ENCODE measurements around the gene CALCA. TPM values are rescaled to one million over a fixed set of nuclear protein-coding genes. Genes with fewer than 3 reads are reported as not detected.
A peak's percentile ranks its signal among the peaks of the same experiment; 100 is the strongest.

Gene CALCA, protein sequence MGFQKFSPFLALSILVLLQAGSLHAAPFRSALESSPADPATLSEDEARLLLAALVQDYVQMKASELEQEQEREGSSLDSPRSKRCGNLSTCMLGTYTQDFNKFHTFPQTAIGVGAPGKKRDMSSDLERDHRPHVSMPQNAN
- 1.9 and 2.6 TPM in 2 replicates for total RNA-seq (2014; rRNA removed; shearing (Covaris generic))
- polyA plus RNA-seq (2016; fragmentation: Nextera tagmentation; extraction: Ambion mirVana), result 2.0 and 2.5 TPM in 2 replicates
- long read RNA-seq, partial matches to known transcripts, result 0 of 1 reads
- long read RNA-seq, other reads (novel, unspliced or antisense), result 1 of 1 reads

DNA sequence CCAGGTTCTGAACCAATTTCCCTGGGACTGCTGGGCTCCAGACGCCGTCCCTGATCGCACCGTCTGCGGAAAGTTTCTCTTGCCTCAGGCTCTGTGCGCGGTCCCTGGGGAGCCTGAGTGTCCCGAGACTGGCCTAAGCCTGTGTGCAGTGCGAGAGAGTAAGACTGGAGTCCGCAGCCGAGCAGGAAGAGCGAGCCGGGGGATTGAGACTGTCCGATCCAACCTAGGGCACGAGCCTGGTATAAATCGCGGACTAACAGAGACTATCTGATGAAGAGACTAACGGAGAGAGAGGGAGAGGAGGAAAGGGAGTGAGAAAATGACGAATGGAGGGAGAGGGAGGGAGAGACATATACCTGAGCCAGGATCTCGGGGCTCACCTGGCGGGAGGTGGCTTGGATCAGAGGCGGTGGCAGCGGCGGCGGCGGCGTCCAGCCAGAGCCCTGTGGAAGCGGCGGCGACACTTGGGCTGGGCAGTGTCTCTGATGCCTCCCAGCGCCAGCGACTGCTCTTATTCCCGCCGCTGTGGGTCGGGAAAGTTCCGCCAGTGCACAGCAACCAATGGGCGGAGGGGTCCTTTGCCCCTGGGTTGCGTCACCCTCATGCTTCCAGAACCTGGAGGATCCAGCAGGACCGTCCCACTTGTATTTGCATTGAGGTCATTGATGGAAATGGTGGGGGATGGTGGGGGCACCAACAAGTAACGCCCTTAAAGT lies at the start of gene CALCA:
CALCA (minus strand) TSS at position 487 of the 716 bp plus-strand sequence. CDS start 1,159 bp downstream, outside the sequence.
- Histone ChIP-seq H3K4me1 (ENCODE audit: insufficient read depth) (peaks cover 27% of the 10 kb centered on the region), H3K4me2 (peak within 1 kb of the TSS; percentile 95), H3F3A (replicated peaks; ENCODE audit: low read depth) (no peaks in the 10 kb centered on the region), H3K27me3 (ENCODE audit: insufficient read depth) (peaks cover 72% of the 10 kb centered on the region), H3K36me3 (ENCODE audit: insufficient read depth) (no peaks in the 10 kb centered on the region), H4K20me1 (replicated peaks; ENCODE audit: insufficient read depth) (0 out of 2 replicates have a peak, but pooled peaks cover 4% of the 10 kb centered on the region), H2AFZ (peak within 1 kb of the TSS; percentile 98), H3K79me2 (replicated peaks; ENCODE audit: insufficient read depth) (no peaks in the 10 kb centered on the region), H3K9me2 (ENCODE audit: insufficient read depth) (no peaks in the 10 kb centered on the region), H3K27ac (ENCODE audit: low read depth) (no peak within 1 kb of the TSS), H3K4me3 (peak within 1 kb of the TSS; percentile 74)
- H3K4me1 Mint-ChIP-seq, result peaks cover 48% of the 10 kb centered on the region
- peaks cover 72% of the 10 kb centered on the region for H3K27me3 Mint-ChIP-seq (ENCODE audit: insufficient read depth, low read depth, poor library complexity)
- TF ChIP-seq, protein P1, sequence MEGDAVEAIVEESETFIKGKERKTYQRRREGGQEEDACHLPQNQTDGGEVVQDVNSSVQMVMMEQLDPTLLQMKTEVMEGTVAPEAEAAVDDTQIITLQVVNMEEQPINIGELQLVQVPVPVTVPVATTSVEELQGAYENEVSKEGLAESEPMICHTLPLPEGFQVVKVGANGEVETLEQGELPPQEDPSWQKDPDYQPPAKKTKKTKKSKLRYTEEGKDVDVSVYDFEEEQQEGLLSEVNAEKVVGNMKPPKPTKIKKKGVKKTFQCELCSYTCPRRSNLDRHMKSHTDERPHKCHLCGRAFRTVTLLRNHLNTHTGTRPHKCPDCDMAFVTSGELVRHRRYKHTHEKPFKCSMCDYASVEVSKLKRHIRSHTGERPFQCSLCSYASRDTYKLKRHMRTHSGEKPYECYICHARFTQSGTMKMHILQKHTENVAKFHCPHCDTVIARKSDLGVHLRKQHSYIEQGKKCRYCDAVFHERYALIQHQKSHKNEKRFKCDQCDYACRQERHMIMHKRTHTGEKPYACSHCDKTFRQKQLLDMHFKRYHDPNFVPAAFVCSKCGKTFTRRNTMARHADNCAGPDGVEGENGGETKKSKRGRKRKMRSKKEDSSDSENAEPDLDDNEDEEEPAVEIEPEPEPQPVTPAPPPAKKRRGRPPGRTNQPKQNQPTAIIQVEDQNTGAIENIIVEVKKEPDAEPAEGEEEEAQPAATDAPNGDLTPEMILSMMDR (conservative IDR thresholded peaks at IDR 0.05; ENCODE audit: low read depth in 2 of 2), result 0 out of 4 replicates have a peak, but pooled peaks of 1 of the 2 experiments have one; percentile 2
- peak; percentile 75 for TF ChIP-seq EZH2 (IDR thresholded peaks at IDR 0.05; ENCODE audit: low read depth, unreplicated experiment)
- TF ChIP-seq STAT1 (IDR thresholded peaks at IDR 0.05; ENCODE audit: unreplicated experiment), result no peak
- ATAC-seq, result peak; percentile 1
- no peaks in the 10 kb centered on the region; the same call in 2 of the 3 replicates for H3K9me3 Mint-ChIP-seq
- no peak within 1 kb of the TSS for H3K27ac Mint-ChIP-seq
- H3K36me3 Mint-ChIP-seq (ENCODE audit: low read depth), result no peaks in the 10 kb centered on the region
- peak; percentile 61 for DNase-seq (ENCODE audit: low spot score)
- H3K4me3 Mint-ChIP-seq, result peak within 1 kb of the TSS; percentile 77

DNA sequence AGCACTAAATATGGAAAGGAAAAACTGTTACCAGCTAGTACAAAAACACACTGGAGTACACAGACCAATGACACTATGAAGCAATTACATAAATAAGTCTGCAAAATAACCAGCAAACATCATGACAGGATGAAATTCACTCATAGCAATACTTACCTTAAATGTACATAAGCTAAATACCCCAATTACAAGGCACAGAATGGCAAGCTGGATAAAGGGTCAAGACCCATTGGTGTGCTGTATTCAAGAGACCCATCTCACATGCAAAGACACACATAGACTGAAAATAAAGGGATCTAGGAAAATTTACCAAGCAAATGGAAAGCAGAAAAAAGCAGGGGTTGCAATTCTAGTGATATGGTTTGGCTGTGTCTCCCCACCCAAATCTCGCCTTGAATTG lies 44.0 kb upstream of the CALCA start:
- no peak overlapping the region for H3K4me2 ChIP-seq
- Mint-ChIP-seq H3K4me3 (no peak overlapping the region), H3K27ac (no peak overlapping the region), H3K4me1 (no peaks in the 10 kb centered on the region; the same call in 2 of the 3 replicates), H3K36me3 (ENCODE audit: low read depth) (no peaks in the 10 kb centered on the region), H3K27me3 (ENCODE audit: insufficient read depth, low read depth, poor library complexity) (peaks cover 2% of the 10 kb centered on the region), H3K9me3 (peaks cover 33% of the 10 kb centered on the region; the same call in 2 of the 3 replicates)
- H3K27ac ChIP-seq (ENCODE audit: low read depth), result no peak overlapping the region
- no peaks in the 10 kb centered on the region for H3K9me2 ChIP-seq (ENCODE audit: insufficient read depth)
- H3K36me3 ChIP-seq (ENCODE audit: insufficient read depth), result no peaks in the 10 kb centered on the region
- H3K4me3 ChIP-seq, result no peak overlapping the region
- no peak for DNase-seq (ENCODE audit: low spot score)
- no peaks in the 10 kb centered on the region for H3F3A ChIP-seq (replicated peaks; ENCODE audit: low read depth)
- ATAC-seq, result no peak
- no peaks in the 10 kb centered on the region for H3K27me3 ChIP-seq (ENCODE audit: insufficient read depth)
- H3K4me1 ChIP-seq (ENCODE audit: insufficient read depth), result no peaks in the 10 kb centered on the region
- H3K79me2 ChIP-seq (replicated peaks; ENCODE audit: insufficient read depth), result no peaks in the 10 kb centered on the region
- no peak overlapping the region for H2AFZ ChIP-seq
- H4K20me1 ChIP-seq (replicated peaks; ENCODE audit: insufficient read depth), result no peaks in the 10 kb centered on the region
- TF ChIP-seq EZH2 (IDR thresholded peaks at IDR 0.05; ENCODE audit: low read depth, unreplicated experiment), result no peak
- no peak for TF ChIP-seq ZNF331 (CRISPR knock-in tag; IDR thresholded peaks at IDR 0.05; ENCODE audit: low read depth)
- no peak for TF ChIP-seq STAT1 (IDR thresholded peaks at IDR 0.05; ENCODE audit: unreplicated experiment)
- TF ChIP-seq CREB1 (CRISPR knock-in tag; IDR thresholded peaks at IDR 0.05; ENCODE audit: low read depth), result no peak
- TF ChIP-seq, protein P1 (conservative IDR thresholded peaks at IDR 0.05; ENCODE audit: low read depth in 2 of 2), result no peak
- no peak for TF ChIP-seq NANOG (IDR thresholded peaks at IDR 0.05; ENCODE audit: borderline replicate concordance)
- no peak for TF ChIP-seq ZNF114 (CRISPR knock-in tag; IDR thresholded peaks at IDR 0.05)
- TF ChIP-seq, protein P2, sequence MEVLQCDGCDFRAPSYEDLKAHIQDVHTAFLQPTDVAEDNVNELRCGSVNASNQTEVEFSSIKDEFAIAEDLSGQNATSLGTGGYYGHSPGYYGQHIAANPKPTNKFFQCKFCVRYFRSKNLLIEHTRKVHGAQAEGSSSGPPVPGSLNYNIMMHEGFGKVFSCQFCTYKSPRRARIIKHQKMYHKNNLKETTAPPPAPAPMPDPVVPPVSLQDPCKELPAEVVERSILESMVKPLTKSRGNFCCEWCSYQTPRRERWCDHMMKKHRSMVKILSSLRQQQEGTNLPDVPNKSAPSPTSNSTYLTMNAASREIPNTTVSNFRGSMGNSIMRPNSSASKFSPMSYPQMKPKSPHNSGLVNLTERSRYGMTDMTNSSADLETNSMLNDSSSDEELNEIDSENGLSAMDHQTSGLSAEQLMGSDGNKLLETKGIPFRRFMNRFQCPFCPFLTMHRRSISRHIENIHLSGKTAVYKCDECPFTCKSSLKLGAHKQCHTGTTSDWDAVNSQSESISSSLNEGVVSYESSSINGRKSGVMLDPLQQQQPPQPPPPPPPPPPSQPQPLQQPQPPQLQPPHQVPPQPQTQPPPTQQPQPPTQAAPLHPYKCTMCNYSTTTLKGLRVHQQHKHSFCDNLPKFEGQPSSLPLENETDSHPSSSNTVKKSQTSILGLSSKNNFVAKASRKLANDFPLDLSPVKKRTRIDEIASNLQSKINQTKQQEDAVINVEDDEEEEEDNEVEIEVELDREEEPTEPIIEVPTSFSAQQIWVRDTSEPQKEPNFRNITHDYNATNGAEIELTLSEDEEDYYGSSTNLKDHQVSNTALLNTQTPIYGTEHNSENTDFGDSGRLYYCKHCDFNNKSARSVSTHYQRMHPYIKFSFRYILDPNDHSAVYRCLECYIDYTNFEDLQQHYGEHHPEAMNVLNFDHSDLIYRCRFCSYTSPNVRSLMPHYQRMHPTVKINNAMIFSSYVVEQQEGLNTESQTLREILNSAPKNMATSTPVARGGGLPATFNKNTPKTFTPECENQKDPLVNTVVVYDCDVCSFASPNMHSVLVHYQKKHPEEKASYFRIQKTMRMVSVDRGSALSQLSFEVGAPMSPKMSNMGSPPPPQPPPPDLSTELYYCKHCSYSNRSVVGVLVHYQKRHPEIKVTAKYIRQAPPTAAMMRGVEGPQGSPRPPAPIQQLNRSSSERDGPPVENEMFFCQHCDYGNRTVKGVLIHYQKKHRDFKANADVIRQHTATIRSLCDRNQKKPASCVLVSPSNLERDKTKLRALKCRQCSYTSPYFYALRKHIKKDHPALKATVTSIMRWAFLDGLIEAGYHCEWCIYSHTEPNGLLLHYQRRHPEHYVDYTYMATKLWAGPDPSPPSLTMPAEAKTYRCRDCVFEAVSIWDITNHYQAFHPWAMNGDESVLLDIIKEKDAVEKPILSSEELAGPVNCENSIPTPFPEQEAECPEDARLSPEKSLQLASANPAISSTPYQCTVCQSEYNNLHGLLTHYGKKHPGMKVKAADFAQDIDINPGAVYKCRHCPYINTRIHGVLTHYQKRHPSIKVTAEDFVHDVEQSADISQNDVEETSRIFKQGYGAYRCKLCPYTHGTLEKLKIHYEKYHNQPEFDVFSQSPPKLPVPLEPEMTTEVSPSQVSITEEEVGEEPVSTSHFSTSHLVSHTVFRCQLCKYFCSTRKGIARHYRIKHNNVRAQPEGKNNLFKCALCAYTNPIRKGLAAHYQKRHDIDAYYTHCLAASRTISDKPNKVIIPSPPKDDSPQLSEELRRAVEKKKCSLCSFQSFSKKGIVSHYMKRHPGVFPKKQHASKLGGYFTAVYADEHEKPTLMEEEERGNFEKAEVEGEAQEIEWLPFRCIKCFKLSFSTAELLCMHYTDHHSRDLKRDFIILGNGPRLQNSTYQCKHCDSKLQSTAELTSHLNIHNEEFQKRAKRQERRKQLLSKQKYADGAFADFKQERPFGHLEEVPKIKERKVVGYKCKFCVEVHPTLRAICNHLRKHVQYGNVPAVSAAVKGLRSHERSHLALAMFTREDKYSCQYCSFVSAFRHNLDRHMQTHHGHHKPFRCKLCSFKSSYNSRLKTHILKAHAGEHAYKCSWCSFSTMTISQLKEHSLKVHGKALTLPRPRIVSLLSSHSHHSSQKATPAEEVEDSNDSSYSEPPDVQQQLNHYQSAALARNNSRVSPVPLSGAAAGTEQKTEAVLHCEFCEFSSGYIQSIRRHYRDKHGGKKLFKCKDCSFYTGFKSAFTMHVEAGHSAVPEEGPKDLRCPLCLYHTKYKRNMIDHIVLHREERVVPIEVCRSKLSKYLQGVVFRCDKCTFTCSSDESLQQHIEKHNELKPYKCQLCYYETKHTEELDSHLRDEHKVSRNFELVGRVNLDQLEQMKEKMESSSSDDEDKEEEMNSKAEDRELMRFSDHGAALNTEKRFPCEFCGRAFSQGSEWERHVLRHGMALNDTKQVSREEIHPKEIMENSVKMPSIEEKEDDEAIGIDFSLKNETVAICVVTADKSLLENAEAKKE (CRISPR knock-in tag; IDR thresholded peaks at IDR 0.05), result no peak
